ENCODE results near the gene PPP1CC. TPM values are rescaled to one million over a fixed set of nuclear protein-coding genes. Genes with fewer than 3 reads are reported as not detected.

Gene PPP1CC
- total RNA-seq, 1 experiment from 2014 or later, result 321 TPM

DNA sequence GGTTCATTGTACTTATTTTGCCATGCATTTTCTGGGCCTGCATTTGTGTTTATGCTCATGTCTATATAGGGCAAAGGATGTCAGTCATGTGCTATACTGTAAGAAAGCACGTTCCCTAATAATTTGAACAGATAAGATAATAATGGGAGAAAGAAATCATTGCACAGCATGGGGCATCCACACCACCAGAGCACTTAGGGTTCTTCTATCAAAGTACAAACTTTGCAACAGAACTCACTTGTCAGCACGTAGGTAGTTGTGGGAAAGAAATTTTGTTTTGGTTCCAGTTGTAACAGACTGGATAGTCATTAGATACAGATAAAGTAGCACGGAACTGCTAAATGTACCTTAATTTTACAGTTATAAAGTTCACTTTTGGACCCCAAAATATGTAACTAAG, 10.1 kb downstream of the PPP1CC start (continued):
- TF ChIP-seq JAZF1 (CRISPR knock-in tag; IDR thresholded peaks at IDR 0.05), result no peak
- no peak for TF ChIP-seq AFF4 (CRISPR knock-in tag; IDR thresholded peaks at IDR 0.05; ENCODE audit: borderline replicate concordance)
- TF ChIP-seq, protein P1, sequence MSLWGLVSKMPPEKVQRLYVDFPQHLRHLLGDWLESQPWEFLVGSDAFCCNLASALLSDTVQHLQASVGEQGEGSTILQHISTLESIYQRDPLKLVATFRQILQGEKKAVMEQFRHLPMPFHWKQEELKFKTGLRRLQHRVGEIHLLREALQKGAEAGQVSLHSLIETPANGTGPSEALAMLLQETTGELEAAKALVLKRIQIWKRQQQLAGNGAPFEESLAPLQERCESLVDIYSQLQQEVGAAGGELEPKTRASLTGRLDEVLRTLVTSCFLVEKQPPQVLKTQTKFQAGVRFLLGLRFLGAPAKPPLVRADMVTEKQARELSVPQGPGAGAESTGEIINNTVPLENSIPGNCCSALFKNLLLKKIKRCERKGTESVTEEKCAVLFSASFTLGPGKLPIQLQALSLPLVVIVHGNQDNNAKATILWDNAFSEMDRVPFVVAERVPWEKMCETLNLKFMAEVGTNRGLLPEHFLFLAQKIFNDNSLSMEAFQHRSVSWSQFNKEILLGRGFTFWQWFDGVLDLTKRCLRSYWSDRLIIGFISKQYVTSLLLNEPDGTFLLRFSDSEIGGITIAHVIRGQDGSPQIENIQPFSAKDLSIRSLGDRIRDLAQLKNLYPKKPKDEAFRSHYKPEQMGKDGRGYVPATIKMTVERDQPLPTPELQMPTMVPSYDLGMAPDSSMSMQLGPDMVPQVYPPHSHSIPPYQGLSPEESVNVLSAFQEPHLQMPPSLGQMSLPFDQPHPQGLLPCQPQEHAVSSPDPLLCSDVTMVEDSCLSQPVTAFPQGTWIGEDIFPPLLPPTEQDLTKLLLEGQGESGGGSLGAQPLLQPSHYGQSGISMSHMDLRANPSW (CRISPR knock-in tag; conservative IDR thresholded peaks at IDR 0.05; ENCODE audit: low read depth), result no peak
- TF ChIP-seq, protein P2, sequence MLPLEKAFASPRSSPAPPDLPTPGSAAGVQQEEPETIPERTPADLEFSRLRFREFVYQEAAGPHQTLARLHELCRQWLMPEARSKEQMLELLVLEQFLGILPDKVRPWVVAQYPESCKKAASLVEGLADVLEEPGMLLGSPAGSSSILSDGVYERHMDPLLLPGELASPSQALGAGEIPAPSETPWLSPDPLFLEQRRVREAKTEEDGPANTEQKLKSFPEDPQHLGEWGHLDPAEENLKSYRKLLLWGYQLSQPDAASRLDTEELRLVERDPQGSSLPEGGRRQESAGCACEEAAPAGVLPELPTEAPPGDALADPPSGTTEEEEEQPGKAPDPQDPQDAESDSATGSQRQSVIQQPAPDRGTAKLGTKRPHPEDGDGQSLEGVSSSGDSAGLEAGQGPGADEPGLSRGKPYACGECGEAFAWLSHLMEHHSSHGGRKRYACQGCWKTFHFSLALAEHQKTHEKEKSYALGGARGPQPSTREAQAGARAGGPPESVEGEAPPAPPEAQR (CRISPR knock-in tag; IDR thresholded peaks at IDR 0.05), result no peak
- no peak for TF ChIP-seq FOXK1 (CRISPR knock-in tag; IDR thresholded peaks at IDR 0.05)
- TF ChIP-seq TEAD4 (CRISPR knock-in tag; IDR thresholded peaks at IDR 0.05), result no peak
- TF ChIP-seq AR (CRISPR knock-in tag; IDR thresholded peaks at IDR 0.05), result no peak
- TF ChIP-seq, protein P3, sequence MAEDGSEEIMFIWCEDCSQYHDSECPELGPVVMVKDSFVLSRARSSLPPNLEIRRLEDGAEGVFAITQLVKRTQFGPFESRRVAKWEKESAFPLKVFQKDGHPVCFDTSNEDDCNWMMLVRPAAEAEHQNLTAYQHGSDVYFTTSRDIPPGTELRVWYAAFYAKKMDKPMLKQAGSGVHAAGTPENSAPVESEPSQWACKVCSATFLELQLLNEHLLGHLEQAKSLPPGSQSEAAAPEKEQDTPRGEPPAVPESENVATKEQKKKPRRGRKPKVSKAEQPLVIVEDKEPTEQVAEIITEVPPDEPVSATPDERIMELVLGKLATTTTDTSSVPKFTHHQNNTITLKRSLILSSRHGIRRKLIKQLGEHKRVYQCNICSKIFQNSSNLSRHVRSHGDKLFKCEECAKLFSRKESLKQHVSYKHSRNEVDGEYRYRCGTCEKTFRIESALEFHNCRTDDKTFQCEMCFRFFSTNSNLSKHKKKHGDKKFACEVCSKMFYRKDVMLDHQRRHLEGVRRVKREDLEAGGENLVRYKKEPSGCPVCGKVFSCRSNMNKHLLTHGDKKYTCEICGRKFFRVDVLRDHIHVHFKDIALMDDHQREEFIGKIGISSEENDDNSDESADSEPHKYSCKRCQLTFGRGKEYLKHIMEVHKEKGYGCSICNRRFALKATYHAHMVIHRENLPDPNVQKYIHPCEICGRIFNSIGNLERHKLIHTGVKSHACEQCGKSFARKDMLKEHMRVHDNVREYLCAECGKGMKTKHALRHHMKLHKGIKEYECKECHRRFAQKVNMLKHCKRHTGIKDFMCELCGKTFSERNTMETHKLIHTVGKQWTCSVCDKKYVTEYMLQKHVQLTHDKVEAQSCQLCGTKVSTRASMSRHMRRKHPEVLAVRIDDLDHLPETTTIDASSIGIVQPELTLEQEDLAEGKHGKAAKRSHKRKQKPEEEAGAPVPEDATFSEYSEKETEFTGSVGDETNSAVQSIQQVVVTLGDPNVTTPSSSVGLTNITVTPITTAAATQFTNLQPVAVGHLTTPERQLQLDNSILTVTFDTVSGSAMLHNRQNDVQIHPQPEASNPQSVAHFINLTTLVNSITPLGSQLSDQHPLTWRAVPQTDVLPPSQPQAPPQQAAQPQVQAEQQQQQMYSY (CRISPR knock-in tag; IDR thresholded peaks at IDR 0.05), result no peak
- TF ChIP-seq, protein P4, sequence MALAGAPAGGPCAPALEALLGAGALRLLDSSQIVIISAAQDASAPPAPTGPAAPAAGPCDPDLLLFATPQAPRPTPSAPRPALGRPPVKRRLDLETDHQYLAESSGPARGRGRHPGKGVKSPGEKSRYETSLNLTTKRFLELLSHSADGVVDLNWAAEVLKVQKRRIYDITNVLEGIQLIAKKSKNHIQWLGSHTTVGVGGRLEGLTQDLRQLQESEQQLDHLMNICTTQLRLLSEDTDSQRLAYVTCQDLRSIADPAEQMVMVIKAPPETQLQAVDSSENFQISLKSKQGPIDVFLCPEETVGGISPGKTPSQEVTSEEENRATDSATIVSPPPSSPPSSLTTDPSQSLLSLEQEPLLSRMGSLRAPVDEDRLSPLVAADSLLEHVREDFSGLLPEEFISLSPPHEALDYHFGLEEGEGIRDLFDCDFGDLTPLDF (CRISPR knock-in tag; IDR thresholded peaks at IDR 0.05), result no peak
- TF ChIP-seq, protein P5, sequence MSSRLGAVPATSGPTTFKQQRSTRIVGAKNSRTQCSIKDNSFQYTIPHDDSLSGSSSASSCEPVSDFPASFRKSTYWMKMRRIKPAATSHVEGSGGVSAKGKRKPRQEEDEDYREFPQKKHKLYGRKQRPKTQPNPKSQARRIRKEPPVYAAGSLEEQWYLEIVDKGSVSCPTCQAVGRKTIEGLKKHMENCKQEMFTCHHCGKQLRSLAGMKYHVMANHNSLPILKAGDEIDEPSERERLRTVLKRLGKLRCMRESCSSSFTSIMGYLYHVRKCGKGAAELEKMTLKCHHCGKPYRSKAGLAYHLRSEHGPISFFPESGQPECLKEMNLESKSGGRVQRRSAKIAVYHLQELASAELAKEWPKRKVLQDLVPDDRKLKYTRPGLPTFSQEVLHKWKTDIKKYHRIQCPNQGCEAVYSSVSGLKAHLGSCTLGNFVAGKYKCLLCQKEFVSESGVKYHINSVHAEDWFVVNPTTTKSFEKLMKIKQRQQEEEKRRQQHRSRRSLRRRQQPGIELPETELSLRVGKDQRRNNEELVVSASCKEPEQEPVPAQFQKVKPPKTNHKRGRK (CRISPR knock-in tag; IDR thresholded peaks at IDR 0.05; ENCODE audit: borderline replicate concordance), result no peak
- no peak for TF ChIP-seq NR1H2 (CRISPR knock-in tag; IDR thresholded peaks at IDR 0.05)
